Measurements from ENCODE around the gene TP73.

TP73 gene

DNA sequence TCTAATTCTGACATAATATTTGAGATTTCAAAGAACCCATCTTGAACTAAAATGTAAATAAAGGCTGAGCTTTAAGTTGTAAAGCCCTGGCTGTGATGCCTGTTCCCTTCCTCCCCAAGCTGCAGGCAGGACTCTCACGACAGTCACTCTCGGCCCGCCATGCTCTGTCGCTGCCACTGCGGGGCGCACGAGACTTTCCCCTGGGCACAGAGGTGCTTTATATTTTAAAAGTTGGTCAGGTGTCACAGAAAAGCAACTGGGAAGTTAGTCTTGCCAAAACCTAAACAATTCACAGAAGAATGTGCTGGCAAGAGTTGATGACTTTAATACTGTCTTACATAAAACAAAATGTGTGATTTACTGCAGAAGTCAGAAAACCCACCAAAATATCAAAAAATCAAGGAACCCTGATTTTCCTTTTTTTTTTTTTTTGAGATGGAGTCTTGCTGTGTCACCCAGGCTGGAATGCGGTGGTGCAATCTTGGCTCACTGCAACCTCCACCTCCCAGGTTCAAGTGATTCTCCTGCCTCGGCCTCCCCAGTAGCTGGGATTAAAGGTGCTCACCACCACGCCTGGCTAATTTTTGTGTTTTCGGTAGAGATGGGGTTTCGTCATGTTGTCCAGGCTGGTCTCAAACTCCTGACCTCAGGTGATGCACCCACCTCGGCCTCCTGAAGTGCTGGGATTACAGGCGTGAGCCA is 133.3 kb downstream of the TP73 start:
- DNase-seq, result no peak

All from suppressor macrophage treated with lipopolysaccharide for 1 hour (primary cell).